HCT116 (cell line): Measurements from ENCODE around the gene KSR1.

ENCODE experiments used
- SIN3A ChIP-seq: IDR thresholded peaks from 2 replicates; pipeline ENCODE4 v1.6.1; 2012; ENCODE audit warnings: low read depth
- SRF ChIP-seq: IDR thresholded peaks from 2 replicates; pipeline ENCODE4 v1.6.1; 2012; ENCODE audit warnings: low read depth
- TF ChIP-seq, protein P1 (sequence below), 3 experiments: fragments of 200-600 bp in 1 of 3; sonication (generic) in 1 of 3; IDR thresholded peaks in 2 of 3; conservative IDR thresholded peaks in 1 of 3; 2 replicates each; pipeline ENCODE4 v1.5.1; 2012 to 2017; ENCODE audit warnings: low read depth in 2 of 3, low read length in 2 of 3, antibody characterized with exemption in 1 of 3, borderline replicate concordance in 1 of 3, control low read depth in 1 of 3, mild to moderate bottlenecking in 1 of 3, mixed read lengths in 1 of 3, mixed run types in 1 of 3, moderate library complexity in 1 of 3; ENCODE audit not compliant: insufficient read depth in 1 of 3
- TF ChIP-seq, protein P2 (sequence below): IDR thresholded peaks from 2 replicates; pipeline ENCODE4 v1.6.1; 2012; ENCODE audit warnings: low read depth

GRCh38 chr17:27596566-27597187 is 140.4 kb downstream of the KSR1 start:
- TF ChIP-seq, protein P1, sequence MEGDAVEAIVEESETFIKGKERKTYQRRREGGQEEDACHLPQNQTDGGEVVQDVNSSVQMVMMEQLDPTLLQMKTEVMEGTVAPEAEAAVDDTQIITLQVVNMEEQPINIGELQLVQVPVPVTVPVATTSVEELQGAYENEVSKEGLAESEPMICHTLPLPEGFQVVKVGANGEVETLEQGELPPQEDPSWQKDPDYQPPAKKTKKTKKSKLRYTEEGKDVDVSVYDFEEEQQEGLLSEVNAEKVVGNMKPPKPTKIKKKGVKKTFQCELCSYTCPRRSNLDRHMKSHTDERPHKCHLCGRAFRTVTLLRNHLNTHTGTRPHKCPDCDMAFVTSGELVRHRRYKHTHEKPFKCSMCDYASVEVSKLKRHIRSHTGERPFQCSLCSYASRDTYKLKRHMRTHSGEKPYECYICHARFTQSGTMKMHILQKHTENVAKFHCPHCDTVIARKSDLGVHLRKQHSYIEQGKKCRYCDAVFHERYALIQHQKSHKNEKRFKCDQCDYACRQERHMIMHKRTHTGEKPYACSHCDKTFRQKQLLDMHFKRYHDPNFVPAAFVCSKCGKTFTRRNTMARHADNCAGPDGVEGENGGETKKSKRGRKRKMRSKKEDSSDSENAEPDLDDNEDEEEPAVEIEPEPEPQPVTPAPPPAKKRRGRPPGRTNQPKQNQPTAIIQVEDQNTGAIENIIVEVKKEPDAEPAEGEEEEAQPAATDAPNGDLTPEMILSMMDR (IDR thresholded peaks at IDR 0.05 in 2 of 3, conservative IDR thresholded peaks at IDR 0.05 in 1 of 3; ENCODE audit: borderline replicate concordance in 1 of 3, insufficient read depth in 1 of 3, low read depth in 2 of 3, low read length in 2 of 3) = no peak
- TF ChIP-seq SIN3A = no peak
- TF ChIP-seq, protein P2, sequence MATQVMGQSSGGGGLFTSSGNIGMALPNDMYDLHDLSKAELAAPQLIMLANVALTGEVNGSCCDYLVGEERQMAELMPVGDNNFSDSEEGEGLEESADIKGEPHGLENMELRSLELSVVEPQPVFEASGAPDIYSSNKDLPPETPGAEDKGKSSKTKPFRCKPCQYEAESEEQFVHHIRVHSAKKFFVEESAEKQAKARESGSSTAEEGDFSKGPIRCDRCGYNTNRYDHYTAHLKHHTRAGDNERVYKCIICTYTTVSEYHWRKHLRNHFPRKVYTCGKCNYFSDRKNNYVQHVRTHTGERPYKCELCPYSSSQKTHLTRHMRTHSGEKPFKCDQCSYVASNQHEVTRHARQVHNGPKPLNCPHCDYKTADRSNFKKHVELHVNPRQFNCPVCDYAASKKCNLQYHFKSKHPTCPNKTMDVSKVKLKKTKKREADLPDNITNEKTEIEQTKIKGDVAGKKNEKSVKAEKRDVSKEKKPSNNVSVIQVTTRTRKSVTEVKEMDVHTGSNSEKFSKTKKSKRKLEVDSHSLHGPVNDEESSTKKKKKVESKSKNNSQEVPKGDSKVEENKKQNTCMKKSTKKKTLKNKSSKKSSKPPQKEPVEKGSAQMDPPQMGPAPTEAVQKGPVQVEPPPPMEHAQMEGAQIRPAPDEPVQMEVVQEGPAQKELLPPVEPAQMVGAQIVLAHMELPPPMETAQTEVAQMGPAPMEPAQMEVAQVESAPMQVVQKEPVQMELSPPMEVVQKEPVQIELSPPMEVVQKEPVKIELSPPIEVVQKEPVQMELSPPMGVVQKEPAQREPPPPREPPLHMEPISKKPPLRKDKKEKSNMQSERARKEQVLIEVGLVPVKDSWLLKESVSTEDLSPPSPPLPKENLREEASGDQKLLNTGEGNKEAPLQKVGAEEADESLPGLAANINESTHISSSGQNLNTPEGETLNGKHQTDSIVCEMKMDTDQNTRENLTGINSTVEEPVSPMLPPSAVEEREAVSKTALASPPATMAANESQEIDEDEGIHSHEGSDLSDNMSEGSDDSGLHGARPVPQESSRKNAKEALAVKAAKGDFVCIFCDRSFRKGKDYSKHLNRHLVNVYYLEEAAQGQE = no peak
- no peak for TF ChIP-seq SRF
